DMS53 (cell line): Measurements from ENCODE around the gene AAMP.
"Not testable (repeated sequence)": the region's sequence is repeated elsewhere in the genome, so short reads cannot be mapped to it uniquely, and the experiment has no call there.

Experiments
- DNase-seq: peaks from one replicate; lab custom pipeline; 2025; lab: John Stamatoyannopoulos, UW

The AAMP gene

DNA sequence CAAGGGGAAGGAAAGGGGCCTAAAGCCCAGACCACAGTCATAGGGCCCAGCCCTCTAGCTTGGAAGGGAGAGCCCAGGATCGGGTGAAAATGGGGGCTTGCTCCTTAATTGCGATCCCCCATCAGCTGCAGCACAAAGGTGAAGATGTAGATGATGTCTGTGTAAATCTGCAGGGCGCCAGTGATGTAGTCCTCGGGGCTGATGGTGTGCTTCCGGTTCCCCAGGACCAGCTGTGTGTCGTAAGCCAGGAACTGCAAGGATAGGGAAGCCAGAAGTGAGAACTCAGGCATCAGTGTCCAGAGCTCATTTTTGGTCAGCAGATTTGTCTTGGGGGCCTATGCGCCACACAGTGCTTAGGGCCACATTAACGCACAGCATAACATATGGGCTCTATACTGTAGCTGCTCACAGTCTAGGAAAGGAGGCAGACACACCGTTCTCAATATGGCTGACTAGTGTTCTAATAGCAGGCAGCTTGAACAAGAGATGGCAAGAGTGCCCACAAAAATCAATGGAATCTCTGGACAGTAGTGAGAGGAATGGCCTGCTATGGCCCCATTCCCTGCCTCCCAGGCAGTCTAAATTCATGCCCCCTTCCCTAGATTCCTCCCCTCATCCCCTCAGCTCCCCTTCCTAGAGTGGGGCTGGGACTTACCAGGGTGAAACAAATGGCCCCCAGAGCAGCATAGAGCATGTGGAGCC lies 5.6 kb upstream of the AAMP start:
- DNase-seq = no peak

DNA sequence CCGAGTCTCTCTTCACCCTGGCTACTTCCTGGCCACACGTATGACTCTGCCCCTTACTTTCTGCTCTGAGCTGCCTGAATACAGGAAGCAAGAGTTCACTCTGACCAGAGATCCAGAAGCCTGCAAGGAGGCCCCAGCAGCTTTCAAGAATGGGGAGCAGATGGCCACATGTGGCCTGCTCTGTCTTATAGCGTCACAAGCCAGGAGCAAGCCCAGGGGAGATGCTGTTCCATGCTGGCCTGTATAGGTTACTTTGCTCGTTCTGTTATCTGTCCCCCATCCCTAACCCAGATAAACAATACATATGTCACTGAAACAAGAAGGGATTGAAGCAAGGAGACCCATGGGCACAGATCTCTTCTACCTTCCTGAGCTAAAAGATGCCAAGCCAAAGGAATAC lies 4.6 kb upstream of the AAMP start:
- no peak for DNase-seq

DNA sequence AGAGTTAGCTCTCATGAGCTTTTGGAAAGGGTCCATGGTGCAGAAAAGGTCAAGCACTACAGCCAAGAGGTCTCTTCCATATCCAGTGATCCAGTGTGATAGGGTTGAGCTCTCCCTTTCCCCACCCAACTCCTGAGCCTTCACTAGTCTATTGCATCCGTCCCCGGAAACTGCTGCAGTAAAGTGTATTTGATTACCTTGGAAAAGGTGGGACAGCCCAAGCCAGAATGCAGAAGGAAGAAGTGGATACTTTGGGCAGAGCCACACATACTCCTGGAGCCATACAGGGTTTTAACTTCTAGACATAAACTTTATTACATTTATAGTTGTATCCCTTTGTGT lies 3.9 kb upstream of the AAMP start:
- no peak for DNase-seq

DNA sequence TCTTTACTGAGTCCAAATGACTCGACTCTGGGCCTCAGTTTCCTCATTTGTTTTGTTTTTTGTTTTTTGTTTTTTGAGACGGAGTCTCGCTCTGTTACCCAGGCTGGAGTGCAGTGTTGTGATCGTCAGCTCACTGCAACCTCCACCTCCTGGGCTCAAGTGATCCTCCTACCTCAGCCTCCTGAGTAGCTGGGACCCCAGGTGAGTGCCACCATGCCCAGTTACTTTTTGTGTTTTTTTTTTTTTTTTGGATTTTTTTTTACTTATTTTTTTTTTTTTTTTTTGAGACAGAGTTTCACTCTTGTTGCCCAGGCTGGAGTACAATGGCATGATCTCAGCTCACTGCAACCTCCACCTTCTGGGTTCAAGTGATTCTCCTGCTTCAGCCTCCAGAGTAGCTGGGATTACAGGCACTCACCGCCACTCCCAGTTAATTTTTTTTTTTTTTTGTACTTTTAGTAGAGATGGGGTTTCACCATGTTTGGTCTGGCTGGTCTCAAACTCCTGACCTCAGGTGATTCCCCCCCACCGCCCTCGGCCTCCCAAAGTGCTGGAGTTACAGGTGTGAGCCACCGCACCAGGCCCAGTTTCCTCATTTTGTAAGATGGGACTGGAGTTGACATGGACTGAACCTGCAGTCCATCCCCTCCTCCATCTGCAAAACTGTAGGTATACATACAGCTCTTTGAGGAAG lies 3.4 kb upstream of the AAMP start:
- DNase-seq = not testable (repeated sequence)

DNA sequence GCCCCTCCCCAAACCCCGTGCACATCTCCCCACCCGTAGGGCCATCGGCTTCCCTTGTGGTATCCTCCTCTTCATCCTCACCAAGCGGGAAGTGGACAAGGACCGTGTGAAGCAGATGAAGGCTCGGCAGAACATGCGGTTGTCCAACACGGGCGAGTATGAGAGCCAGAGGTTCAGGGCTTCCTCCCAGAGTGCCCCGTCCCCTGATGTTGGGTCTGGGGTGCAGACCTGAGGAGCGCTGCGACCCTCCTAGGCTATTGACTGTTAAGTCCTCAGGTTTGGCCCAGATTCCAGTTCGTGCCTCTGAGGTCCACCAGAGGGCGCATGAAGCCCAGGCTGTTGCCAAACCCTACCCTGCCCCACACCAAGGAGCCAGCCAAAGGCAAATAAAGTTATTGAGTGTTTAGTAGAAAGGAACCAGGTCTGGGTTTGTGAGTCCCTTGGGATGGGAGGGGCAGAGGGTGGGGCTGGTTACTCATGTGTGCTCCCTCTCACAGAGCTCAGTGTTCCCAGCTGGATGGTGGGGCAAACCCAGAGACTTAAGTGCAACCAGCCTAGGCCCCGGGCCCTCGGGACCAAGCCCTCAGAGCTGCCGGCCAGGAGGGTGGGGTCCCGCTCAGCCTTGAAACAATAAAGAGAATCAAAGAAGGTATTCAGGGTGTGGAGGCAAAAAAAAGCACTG lies 2.7 kb upstream of the AAMP start:
- peak; percentile 82 for DNase-seq

DNA sequence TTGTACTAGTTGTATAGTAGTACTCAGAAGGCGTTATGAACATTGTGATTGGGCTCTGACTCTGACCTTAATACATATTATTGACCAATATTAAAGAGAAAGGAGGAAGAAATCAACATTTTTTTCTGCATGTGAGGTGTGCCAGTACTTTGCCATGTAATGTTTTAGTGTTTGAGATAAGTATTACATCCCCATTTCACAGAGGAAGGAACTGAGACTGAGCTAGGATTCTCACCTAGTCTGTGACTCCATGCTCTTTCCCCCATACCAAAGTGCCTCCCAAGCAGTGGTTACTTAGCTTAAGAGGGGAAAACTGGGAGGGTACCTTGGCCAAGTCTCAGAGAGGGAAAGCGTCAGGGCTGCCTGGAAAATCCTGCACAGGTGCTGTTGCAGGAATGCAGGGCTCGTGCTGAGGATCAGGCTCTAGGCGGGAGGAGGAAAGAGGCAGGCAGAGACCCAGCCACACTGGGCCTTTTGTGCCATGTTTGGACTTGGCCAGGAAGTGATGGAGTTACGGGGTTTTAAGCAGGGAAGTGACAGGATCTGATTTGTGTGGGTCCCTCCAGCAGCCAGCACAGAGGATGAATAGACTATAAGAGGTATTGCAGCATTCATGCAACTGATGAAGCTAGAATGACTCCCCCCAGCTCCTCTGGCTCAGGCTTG lies 2.1 kb upstream of the AAMP start:
- no peak for DNase-seq

DNA sequence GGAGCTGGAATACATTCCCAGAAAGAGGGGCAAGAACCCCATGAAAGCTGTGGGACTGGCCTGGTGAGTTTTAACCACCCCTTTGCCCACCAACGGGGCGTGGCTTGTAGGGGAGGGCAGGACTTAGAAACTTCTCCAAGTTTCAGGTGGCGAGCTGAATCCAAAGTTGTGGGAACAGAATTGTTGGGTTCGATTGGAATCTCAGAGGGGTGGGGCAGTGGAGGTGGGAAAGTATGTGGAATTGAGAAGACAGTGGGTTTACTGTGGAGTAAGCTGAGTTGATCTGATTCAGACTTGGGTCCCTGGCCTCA lies 1.5 kb upstream of the AAMP start:
- no peak for DNase-seq

DNA sequence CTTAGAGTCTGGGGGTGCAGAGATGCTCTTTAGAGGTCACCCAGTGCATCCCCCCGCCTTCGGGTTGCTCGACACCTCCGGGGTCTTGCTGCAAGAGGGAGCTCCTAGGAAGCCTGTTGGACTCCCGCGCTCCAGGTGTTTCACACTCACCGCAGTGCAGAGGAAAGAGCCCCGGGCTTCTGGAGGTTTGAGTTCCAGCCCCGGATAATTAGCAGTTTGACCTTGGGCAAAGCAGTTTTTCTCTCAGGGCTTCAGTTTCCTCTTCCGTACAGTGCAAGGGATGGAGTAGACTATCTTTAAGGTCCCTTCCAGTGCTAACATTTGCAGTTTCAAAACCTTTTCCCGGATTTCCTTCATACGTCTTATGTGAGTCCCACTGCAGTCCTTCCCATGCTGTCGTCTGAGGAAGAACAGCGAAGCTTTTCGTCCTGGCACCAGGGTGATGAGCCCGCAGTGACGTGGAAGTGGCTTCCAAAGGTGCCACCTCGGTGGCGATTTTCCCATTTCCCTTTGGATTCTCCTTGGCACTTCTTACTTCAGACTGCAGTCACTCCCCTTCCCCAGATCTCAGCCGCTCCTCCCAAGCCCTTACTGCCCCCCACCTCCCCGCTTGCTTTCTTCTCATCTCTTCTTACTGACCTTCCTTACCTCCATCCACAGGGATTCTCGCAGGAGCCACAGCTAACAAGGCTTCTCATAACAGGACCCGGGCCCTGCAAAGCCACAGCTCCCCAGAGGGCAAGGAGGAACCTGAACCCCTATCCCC lies 967 bp upstream of the AAMP start:
- DNase-seq = peak; percentile 46

DNA sequence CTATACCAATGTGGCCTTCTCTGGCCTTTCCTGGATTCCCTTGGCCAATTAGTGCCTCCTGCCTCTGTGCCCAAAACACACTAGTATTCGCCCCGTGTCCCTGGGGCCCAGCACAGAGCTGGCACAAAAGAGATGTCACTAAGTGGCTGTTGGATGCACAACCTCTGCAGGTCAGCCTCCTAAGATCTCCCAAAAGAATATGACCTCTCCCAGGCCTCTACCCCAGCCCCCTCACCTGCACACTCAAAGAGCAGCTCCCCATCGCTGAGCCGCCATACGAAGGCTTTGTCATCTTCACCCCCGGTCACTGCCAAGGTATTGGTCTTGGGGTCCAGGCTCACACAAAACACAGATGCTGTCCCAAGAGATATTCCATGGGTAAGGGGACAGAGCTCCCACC lies 2.7 kb downstream of the AAMP start:
- no peak for DNase-seq

DNA sequence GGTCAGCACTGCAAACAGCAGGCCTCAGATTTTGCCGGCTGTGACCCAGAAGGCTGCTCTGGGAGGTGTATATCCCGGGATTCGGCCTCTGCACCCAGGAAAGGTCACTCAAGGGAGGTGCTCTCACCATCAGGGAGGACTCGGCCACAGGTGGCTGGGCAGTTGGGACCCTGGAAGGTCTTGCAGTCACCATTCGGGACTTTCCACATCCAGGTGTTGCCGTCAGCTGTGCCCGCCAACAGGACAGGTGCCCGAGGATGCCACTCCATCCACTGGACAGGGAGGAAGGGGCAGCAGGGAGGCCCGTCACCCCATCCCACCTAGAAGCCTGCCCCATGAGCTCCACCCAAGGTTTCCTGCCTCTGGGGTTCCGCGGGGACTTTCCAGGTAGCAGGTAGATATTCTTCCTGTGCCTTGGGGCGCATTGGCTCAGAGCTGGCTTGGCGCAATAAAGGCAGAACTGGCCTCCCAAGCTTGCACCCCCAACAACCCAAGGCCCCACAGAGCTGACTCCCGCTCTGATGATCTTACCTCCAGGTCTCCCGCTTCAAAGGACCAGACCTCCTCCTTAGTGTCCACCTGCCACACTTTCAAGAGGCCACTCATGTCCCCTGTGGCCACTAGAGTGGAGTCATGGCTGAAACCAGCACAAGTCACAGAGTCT lies 3.5 kb downstream of the AAMP start:
- DNase-seq = no peak

DNA sequence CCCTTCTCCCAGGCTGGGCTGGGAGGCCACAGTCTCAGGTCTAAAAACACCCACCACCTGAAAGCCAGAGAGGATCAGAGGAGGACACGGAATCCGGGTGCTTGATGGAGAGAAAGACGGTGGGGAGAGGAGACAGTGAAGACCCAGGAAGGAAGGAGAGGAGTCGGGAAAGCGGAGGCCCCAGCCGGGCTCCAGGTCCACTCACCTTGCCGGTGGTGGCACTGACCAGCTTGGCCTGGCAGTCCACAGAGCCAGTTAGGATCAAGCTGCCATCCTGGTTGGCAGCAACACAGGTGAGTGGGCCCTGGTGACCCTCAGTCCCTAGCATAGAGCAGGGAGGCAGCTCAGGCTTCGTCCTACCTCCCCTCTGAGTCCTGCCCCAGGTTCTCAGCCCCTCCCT lies 4.3 kb downstream of the AAMP start:
- DNase-seq = no peak

DNA sequence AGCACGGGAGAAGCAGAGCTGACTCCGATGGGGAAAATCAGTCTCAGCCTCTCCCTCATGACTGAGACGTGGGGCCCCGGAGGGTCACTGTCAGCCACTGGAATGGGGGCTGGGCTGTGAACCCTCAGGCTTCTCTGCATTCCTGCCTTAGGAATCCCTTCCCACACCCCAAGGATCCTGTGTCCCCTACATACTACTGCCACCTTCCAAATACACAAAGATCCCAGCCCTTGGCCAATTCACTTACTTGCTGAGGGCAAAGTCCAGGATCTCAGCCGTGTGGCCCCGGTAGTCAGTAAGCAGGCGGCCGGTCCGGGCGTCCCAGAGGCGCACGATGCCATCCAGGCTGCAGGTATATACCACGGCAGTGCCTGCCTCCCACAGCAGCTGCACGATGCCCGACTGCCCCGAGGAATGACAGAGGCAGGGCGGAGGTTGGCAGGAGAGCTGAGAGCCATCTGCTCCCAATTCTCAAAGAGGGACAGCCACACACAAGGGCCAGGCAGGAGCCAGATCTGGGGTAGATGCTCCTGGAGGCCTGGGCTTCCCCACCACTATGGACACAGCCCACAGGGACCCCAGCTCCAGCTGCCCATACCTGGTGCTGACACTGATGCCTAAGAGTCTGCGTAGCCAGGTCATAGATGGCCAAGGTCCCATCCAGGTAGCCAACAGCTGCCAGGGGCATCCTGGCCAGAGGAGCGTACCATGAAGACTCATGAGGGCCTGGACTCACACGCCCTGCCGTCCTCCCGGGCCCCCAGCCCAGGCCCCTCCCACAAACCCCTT lies 5.0 kb downstream of the AAMP start:
- no peak for DNase-seq

DNA sequence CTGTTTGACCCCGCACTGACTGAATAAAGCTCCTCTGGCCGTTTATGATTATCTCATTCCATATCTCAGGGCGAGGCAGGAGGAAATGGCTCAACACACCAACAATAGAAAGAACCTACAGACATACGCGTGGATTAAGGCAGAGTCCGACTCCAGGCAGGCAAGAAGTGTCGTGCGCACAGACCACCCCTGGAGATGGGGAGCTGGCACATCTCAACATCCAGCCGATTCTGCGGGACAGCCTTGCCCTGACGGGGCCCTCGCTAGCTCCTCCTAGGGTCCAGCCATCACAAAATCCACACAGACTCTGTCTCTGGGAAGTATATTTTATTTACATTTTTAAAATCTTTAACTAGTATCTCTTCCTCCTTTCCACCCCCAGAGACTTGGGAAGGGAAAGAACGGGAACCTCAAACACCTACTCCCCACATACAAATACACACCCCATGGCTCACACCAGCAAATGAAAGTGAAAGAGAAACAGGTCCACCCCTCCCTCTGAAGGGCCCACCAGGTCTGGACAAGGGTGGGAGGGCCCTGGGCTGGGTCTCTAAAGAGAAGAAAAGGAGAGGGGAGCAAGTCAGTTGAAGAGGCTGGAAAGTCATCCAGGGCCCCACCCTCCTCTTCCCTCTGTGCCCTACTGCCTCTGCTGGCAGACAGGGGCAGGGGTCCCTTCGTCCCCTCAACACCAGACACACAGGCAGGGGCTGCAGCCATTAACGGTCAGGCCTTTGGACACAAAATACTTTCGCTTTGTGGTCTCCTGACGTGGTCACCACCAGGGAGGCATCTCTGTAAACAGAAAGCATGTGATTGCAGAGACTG lies 5.9 kb downstream of the AAMP start:
- DNase-seq = no peak

DNA sequence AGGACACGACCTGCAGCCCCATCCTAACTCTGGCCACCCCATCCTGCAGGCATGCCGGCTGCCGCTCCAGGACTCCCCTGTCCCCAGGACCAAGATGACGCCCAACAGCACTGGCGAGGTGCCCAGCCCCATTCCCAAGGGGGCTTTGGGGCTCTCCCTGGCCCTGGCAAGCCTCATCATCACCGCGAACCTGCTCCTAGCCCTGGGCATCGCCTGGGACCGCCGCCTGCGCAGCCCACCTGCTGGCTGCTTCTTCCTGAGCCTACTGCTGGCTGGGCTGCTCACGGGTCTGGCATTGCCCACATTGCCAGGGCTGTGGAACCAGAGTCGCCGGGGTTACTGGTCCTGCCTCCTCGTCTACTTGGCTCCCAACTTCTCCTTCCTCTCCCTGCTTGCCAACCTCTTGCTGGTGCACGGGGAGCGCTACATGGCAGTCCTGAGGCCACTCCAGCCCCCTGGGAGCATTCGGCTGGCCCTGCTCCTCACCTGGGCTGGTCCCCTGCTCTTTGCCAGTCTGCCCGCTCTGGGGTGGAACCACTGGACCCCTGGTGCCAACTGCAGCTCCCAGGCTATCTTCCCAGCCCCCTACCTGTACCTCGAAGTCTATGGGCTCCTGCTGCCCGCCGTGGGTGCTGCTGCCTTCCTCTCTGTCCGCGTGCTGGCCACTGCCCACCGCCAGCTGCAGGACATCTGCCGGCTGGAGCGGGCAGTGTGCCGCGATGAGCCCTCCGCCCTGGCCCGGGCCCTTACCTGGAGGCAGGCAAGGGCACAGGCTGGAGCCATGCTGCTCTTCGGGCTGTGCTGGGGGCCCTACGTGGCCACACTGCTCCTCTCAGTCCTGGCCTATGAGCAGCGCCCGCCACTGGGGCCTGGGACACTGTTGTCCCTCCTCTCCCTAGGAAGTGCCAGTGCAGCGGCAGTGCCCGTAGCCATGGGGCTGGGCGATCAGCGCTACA lies 7.0 kb downstream of the AAMP start:
- no peak for DNase-seq

DNA sequence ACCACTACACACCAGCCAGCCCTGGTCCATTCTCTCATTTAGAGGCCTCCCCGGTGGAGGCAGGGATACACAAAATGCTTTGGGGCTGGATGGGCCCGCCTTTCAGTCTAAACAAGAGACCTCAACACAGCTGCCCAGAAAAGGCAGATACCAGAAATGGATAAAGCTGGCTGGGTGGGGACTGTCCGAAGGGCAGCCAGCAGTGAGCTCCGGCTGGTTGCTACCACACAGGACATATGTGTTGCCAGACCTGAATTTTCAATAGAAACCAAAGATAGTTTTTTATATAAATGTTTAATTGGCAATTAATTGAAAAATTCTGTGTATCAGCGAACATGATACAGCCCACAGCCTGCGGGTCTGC lies 7.7 kb downstream of the AAMP start:
- DNase-seq = peak; percentile 32

DNA sequence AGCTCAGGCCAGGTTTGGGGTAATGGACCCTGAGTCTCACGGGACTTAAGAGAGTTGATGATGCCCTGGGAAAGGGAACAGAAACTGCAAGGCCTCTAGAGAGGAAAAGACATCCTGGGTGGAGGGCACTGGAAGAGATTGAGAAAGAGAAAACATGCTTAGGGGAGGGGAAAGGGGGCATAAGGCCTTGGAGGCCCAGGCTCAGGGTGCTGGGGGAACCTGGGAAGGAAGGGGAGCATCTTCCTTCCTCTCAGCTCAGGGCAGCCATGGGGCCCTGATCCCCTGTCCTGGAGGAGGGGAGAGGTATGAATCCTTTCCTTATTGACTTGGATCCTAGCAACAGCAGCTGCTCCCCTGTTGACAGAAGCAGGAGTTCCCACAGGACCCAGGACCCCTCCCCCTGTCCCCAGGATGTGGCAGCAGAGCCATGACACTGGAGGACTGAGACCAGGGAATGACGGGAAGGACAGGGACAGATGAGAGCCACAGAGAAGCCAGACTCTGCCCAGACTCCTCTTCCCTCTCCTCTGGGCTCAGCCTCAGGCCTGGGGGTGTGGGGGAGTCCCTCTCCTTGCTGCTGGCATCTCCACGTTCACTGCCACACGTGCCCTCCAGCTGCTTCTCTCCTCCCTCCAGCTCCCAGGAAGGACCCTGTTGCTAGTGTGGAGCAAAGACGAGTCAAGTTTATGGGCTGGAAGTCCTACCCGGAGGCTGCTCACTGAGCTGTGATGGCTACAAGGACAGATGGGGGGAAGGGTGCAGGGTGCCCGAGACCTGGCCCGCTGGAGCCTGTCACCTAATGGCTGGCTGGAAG lies 8.3 kb downstream of the AAMP start:
- DNase-seq = peak; percentile 80

DNA sequence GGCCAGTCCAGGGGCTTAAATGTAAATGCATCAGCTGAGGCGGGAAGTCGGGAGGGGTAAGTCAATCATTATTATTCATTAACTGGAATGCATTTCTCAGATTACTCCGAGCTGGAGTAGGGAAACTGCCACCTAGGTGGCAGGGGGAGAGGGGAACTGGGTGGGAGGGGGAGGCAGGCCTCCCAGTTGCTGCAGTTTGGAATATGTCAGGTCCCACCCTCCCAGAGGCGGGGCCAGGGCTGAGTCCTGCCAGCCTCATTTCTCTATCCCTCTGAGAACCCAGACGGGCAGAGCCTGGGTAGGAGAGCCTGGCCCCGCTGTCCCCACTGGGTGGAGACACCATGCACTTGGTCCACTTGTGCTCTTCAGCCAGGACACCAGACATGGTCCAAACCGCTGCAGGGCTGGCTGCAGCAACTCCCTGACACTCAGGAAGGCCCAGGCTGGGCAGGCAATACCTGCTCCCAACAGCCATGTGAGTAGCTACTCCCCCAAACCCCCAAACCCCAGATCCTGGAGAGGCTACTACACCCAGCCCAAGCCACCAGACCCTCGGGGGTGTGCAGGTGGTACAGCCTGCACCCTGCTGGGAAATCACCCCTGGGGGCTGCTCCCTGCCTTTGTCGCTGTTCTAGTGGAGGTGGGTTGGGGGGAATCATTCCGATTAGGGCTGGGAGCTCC lies 9.1 kb downstream of the AAMP start, which contains the start of gene GPBAR1:
GPBAR1 (plus strand) TSS at position 274 of the 681 bp plus-strand sequence. CDS start 1,710 bp downstream, outside the sequence.
- DNase-seq = peak; percentile 82
